Measurements from ENCODE around the gene ARL4C. TPM values are rescaled to one million over a fixed set of nuclear protein-coding genes. Genes with fewer than 3 reads are reported as not detected.

Gene ARL4C, protein sequence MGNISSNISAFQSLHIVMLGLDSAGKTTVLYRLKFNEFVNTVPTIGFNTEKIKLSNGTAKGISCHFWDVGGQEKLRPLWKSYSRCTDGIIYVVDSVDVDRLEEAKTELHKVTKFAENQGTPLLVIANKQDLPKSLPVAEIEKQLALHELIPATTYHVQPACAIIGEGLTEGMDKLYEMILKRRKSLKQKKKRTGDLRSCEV
- polyA plus RNA-seq (2011; rRNA removed): 64.5 and 70.4 TPM in 2 replicates
- 27.9 and 31.3 TPM in 2 replicates for polyA plus RNA-seq (2012; cell fraction: cytosol; rRNA removed)
- 20.0 and 21.9 TPM in 2 replicates for polyA plus RNA-seq (2012; cell fraction: nucleus; rRNA removed)
- polyA plus RNA-seq (2017; fragmentation: RNase III; extraction: RNeasy Plus Mini Kit Qiagen cat#74134 plus additional on column Dnase treatment): 48.4 to 70.9 TPM (median 67.9 TPM) in 3 replicates
- 34.9 and 39.7 TPM in 2 replicates for polyA minus RNA-seq (2011; rRNA and poly(A)+ RNA removed)

GRCh38 chr2:234496835-234497593, at the start of gene ARL4C:
ARL4C (minus strand) TSS chr2:234497081; CDS start chr2:234496586, 495 bp downstream.
- peak; percentile 66 to 85; a peak in 4 of 5 replicates for TF ChIP-seq JUN (IDR thresholded peaks at IDR 0.05)
- TF ChIP-seq POLR2A (IDR thresholded peaks at IDR 0.05; ENCODE audit: low read length): peak; percentile 55
- TF ChIP-seq SMC3 (IDR thresholded peaks at IDR 0.05): peak; percentile 21
- TF ChIP-seq E2F6 (IDR thresholded peaks at IDR 0.05; ENCODE audit: borderline replicate concordance, low read depth): 0 out of 2 replicates have a peak, but pooled peaks have one; percentile 34
- TF ChIP-seq BCL3 (IDR thresholded peaks at IDR 0.05): peak; percentile 76; the same call in 2 of the 3 replicates
- TF ChIP-seq POLR2AphosphoS2 (conservative IDR thresholded peaks at IDR 0.05; ENCODE audit: low read length): no peak
- DNase-seq (ENCODE audit: low read depth in 1 of 2, low spot score in 1 of 2): peak in 1 of 2 experiments; percentile 71
- Histone ChIP-seq H3K9me3 (no peaks in the 10 kb centered on the region), H3K27ac (peak within 1 kb of the TSS; percentile 92 to 99), H3K4me2 (peak within 1 kb of the TSS; percentile 94), H3K4me1 (peaks cover 36% of the 10 kb centered on the region), H3K4me3 (peak within 1 kb of the TSS; percentile 77)
- no peak for FAIRE-seq
- WGBS (ENCODE audit: missing lambda C conversion rate): no CpG with 5 or more reads among the region's 100 CpGs
- POLR2A ChIA-PET: interaction anchor here (0.6 to 2.2 kb wide), 23 partner anchors 8 to 639 kb away, joined by 3 to 21 read pairs (median 4); no protein-coding TSS in a partner anchor
- ATAC-seq: peak; percentile 55 to 82
- CTCF ChIA-PET: interaction anchor here (0.6 to 2.8 kb wide), 18 partner anchors 9 to 620 kb away, joined by 3 to 18 read pairs (median 4); no protein-coding TSS in a partner anchor

GRCh38 chr2:234544659-234545611, 48.1 kb upstream of the ARL4C start:
- CTCF ChIA-PET: interaction anchor here (0.6 to 8.3 kb wide), 90 partner anchors 9 to 1878 kb away, joined by 3 to 163 read pairs (median 4); partner anchors contain the start of gene HJURP
- H3K4me1 ChIP-seq: peaks cover 3% of the 10 kb centered on the region; the same call in 1 of the 3 replicates
- FAIRE-seq (no peak), ATAC-seq (peak; percentile 96 to 98), DNase-seq (ENCODE audit: low read depth in 1 of 2, low spot score in 1 of 2) (peak; percentile 78 to 81)
- H3K9me3 ChIP-seq: no peaks in the 10 kb centered on the region
- peak overlapping the region; percentile 58 to 77; a peak in 5 of 6 replicates for H3K27ac ChIP-seq
- H3K4me3 ChIP-seq: no peak overlapping the region
- 28% methylated on average over 22 of the region's 24 CpGs for WGBS (ENCODE audit: missing lambda C conversion rate)
- peak overlapping the region; percentile 55 for H3K4me2 ChIP-seq
- POLR2A ChIA-PET: interaction anchor here (0.6 to 0.7 kb wide), 2 partner anchors 688 to 978 kb away, joined by 3 read pairs; partner anchors contain the start of gene USP40
- TF ChIP-seq, protein P1, sequence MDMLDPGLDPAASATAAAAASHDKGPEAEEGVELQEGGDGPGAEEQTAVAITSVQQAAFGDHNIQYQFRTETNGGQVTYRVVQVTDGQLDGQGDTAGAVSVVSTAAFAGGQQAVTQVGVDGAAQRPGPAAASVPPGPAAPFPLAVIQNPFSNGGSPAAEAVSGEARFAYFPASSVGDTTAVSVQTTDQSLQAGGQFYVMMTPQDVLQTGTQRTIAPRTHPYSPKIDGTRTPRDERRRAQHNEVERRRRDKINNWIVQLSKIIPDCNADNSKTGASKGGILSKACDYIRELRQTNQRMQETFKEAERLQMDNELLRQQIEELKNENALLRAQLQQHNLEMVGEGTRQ (IDR thresholded peaks at IDR 0.05): no peak
- TF ChIP-seq HEYL (CRISPR knock-in tag; IDR thresholded peaks at IDR 0.05): no peak
- no peak for TF ChIP-seq ZC3H11A (IDR thresholded peaks at IDR 0.05)
- TF ChIP-seq SMC3 (IDR thresholded peaks at IDR 0.05): peak; percentile 96
- TF ChIP-seq CEBPB (IDR thresholded peaks at IDR 0.05): no peak
- TF ChIP-seq, protein P2, sequence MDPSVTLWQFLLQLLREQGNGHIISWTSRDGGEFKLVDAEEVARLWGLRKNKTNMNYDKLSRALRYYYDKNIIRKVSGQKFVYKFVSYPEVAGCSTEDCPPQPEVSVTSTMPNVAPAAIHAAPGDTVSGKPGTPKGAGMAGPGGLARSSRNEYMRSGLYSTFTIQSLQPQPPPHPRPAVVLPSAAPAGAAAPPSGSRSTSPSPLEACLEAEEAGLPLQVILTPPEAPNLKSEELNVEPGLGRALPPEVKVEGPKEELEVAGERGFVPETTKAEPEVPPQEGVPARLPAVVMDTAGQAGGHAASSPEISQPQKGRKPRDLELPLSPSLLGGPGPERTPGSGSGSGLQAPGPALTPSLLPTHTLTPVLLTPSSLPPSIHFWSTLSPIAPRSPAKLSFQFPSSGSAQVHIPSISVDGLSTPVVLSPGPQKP (IDR thresholded peaks at IDR 0.05; ENCODE audit: low read depth, low read length): no peak
- no peak for TF ChIP-seq FOSL2 (IDR thresholded peaks at IDR 0.05)
- no peak for TF ChIP-seq FOSL2 (CRISPR knock-in tag; IDR thresholded peaks at IDR 0.05)
- TF ChIP-seq, protein P3, sequence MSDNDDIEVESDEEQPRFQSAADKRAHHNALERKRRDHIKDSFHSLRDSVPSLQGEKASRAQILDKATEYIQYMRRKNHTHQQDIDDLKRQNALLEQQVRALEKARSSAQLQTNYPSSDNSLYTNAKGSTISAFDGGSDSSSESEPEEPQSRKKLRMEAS (IDR thresholded peaks at IDR 0.05): peak; percentile 56
- TF ChIP-seq RAD21 (conservative IDR thresholded peaks at IDR 0.05 in 1 of 2, IDR thresholded peaks at IDR 0.05 in 1 of 2): peak; percentile 91 to 92
- TF ChIP-seq POLR2AphosphoS2 (conservative IDR thresholded peaks at IDR 0.05; ENCODE audit: low read length): no peak
- TF ChIP-seq REST (IDR thresholded peaks at IDR 0.05): no peak
- no peak for TF ChIP-seq CBX2 (IDR thresholded peaks at IDR 0.05; ENCODE audit: borderline replicate concordance, low read depth)
- TF ChIP-seq KDM1A (IDR thresholded peaks at IDR 0.05; ENCODE audit: low read depth): no peak
- TF ChIP-seq, protein P4, sequence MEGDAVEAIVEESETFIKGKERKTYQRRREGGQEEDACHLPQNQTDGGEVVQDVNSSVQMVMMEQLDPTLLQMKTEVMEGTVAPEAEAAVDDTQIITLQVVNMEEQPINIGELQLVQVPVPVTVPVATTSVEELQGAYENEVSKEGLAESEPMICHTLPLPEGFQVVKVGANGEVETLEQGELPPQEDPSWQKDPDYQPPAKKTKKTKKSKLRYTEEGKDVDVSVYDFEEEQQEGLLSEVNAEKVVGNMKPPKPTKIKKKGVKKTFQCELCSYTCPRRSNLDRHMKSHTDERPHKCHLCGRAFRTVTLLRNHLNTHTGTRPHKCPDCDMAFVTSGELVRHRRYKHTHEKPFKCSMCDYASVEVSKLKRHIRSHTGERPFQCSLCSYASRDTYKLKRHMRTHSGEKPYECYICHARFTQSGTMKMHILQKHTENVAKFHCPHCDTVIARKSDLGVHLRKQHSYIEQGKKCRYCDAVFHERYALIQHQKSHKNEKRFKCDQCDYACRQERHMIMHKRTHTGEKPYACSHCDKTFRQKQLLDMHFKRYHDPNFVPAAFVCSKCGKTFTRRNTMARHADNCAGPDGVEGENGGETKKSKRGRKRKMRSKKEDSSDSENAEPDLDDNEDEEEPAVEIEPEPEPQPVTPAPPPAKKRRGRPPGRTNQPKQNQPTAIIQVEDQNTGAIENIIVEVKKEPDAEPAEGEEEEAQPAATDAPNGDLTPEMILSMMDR (IDR thresholded peaks at IDR 0.05): peak; percentile 84
- TF ChIP-seq TFCP2L1 (CRISPR knock-in tag; IDR thresholded peaks at IDR 0.05): no peak
